HG02759 (cell line): ENCODE data around the gene TWSG1.
"Not testable (repeated sequence)": the region's sequence is repeated elsewhere in the genome, so short reads cannot be mapped to it uniquely, and the experiment has no call there.

Experiments
- ATAC-seq: cut with Tn5 transposase; IDR thresholded peaks from one replicate; pipeline ENCODE4 v1.9.1; 2021; ENCODE audit warnings: mild to moderate bottlenecking, moderate library complexity; ENCODE audit not compliant: unreplicated experiment

The TWSG1 gene

DNA sequence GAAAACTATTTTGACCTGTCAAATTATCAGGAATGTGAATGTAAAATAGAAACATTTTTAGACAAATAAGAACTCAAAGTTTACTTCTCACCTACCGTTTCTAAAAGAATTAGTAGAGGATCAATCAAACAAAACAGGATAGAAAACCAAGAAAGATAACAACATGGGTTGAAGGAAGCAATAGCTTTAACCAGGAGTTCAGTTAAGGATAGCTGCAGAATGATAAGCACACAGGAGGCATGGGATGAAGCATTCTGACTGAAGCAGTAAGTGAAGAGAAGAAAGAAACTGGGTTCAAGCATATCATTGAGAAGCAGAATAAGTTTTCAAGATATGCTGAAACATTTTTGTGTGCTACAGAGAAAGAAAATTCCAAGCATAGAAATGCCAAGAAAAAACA lies 52.3 kb downstream of the TWSG1 start:
- no peak for ATAC-seq

DNA sequence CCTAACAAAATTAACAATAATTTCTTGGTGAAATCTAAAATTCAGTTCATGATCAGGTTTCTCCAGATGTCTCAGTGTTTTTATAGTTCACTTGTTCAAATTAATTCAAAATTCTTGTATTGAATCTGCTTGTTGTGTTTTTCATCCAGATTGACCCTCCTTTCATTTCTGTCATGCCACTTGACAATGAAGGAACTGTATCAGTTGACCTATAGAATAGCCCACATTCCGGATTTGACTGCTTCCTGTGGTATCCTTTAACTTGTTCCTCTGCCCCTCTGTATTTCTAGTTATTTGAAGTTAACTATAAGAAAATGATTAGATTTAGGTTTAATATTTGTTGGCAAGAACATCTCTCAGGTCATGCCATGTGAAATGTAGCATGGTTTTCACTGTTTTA lies 53.3 kb downstream of the TWSG1 start:
- no peak for ATAC-seq

DNA sequence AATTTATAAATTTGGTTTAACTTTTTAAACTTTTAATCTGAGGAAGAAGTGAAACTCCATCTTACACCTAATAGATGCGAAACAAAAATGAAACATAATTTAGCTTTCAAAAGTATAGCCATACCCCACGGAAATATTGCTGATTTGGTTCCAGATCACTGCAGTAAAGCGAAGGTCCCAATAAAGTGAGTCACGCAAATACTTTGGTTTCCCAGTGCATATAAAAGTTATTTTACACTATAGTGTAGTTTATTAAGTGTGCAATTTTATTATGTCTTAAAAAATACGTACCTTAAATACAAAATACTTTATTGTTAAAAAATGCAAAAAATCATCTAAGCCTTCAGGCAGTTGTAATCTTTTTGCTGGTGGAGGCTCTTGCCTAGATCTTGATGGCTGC lies 55.1 kb downstream of the TWSG1 start:
- no peak for ATAC-seq

DNA sequence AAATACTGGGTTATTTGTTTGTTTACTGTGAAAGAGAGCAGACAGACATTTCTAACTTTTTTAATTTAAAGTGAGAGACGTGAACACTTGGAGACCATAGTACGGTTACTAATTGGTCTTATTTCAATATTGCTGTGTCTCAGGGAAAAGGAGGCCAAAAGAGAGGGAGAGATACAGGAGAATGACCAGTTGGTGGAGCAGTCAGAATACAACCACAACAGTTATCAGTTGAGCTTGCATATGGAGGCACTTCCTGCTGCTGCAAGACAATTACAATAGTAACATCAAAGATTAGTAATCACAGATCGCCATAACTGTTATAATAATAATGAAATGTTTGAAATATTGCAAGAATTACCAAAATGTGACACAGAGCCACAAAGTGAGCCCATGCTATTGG lies 58.2 kb downstream of the TWSG1 start:
- no peak for ATAC-seq

DNA sequence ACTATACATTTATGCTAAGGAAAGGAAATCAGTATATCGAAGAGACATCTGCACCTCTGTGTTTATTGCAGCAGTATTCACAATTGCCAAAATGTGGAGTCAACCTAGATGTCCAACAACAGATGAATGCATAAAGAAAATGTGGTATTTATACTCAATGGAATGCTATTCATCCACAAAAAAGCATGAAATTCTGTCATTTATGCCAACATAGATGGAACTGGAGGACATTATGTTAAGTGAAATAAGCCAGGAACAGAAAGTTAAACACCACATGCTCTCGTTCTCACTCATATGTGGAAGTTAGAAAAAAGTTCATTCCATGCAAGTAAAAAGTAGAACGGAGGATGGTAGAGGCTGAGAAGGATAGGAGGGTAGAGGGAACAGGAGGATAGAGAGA lies 59.5 kb downstream of the TWSG1 start:
- no peak for ATAC-seq

DNA sequence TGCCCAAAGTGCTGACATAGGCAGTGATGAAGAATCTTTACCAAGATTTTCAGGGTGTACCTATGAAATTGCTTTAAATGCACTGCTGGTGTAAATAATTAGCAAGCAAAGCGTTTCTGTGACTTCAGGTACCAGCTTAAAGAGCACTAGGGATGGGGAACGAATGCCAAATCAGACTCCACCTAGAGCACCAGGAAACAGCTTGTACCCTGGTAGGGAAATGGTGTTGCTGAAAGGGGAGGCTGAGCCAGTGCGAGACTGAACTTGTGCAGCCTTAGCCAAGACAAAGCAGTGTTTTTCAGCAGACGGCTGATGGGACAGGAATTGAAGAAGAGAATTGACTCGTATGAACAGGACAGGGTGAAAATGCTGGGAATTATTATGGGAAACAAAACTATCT lies 65.6 kb downstream of the TWSG1 start:
- no peak for ATAC-seq

DNA sequence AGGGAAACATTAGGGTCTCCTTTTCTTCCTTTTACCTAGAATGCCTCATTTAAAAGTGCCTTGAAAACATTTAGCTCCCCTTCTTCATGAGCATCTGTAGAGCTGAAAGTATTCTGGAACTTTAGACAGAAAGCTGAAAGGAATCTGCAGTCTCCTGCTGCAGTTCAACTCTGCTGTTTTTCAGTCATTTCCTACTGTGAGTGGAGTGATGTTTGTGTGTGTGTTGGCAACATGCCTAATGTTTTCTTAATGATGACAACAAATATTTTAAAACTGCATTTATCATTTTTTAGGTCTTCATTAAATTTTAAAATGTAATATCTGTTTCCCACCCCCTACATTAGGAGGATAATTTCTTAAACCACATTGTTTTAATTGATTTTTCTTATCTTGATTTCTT lies 66.6 kb downstream of the TWSG1 start:
- no peak for ATAC-seq

DNA sequence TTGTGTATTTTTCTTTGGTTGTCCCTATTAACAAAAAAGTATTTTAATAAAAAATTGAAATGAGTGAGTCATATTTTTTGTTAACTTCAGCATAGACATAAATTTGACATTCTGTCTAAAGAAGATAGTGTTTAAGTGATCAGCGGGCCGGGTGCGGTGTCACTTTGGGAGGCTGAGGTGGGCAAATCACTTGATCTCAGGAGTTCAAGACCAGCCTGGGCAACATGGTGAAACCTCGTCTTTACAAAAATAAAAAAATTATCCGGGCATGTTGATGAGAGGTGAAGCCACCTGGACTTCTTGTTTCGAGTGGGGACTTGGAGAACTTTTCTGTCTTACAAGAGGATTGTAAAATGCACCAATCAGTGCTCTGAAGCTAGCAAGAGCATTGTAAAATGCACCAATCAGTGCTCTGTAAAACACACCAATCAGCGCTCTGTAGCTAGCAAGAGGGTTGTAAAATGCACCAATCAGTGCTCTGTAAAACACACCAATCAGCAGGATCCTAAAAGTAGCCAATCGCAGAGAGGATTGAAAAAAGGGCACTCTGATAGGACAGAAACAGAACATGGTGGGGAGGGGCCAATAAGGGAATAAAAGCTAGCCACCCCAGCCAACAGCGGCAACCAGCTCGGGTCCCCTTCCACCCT lies 67.9 kb downstream of the TWSG1 start:
- not testable (repeated sequence) for ATAC-seq

DNA sequence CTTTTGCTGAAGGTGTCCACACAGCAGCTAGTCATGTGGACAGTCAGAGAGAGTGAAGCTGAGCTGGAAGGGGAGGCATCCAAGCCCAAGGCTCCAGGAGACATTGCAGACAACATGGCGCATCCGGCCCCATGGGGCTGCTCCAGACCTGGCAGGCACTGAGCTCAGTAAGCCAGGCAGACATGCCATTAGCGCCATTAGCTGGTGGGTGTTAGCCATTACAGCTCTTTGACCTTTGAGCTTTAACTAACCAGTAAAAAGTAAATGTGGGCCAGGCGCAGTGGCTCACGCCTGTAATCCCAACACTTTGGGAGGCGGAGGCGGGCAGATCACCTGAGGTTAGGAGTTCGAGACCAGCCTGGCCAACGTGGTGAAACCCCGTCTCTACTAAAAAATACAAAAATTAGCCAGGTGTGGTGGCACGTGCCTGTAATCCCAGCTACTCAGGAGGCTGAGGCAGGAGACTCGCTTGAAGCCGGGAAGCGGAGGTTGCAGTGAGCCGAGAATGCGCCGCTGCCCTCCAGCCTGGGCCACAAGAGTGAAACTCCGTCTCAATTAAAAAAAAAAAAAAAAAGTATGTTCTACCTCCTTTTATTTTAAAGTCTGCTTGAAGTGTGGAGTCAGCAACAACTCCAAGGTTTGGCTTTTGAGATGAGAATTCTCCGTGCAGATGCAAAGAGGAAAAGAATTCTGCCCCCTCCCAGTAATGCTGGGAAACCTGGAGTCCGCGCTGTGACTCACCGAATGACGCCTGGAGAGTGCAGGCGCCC lies 69.4 kb downstream of the TWSG1 start:
- no peak for ATAC-seq

DNA sequence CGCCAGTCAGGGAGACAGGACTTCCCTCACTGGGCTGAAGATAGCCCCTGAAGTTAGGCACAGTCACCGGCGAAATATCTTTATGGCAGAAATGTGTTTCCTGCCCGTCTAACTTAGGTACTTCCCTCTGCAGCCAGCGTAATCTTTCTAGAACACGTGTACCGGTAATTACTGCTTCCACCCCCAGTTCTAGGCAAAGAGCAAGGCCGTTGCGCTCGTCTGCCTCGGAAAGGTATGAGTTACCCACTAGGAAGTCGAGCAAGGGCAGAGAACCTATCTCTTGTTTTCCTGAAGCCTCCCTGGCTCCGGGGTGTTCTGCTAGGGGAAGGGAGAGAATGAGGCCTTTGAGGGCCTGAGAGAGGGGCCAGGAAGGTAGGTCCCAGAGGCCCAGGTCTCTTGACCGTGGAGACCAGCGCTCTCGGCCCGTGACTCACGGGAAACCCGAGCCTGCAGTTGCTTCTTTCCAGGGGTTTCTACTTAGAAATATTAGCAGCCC lies 70.0 kb downstream of the TWSG1 start:
- peak; percentile 66 for ATAC-seq

DNA sequence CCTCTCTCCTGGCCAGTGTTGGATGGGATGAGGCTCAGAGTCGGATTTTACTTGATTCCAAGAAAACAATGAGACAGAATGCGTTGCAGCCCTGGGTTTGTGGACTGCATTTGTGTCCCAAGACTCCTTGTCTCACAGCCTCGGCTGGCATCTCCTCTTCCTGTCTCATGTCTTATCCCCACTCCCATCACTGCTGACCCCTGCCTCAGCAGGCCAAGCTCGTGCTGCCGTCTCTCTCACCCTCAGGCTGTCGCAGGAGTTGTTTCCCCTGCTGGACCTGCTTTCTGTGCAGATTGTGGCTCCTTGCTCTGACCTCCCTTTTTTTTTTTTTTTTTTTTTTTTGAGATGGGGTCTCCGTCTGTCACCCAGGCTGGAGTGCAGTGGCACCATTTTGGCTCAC lies 70.6 kb downstream of the TWSG1 start:
- no peak for ATAC-seq

DNA sequence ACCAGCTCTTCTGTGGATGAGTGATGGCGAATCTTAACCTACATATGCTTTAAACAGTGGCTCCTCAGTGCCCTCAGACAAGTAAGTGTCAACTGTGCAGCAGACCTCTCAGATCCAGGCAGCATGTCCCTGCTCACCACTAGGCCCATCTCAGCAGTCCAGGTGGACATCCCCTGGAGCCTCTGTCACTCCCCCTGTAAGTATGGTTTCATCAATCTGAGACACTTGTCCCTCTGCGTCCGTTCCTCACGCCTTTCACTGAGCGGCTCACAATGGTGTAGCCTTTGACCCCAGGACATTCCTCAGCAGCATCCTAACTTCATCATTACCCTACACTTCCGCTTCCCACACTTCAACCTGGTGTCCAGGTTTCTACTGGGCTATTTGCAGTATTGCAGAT lies 71.4 kb downstream of the TWSG1 start:
- no peak for ATAC-seq

DNA sequence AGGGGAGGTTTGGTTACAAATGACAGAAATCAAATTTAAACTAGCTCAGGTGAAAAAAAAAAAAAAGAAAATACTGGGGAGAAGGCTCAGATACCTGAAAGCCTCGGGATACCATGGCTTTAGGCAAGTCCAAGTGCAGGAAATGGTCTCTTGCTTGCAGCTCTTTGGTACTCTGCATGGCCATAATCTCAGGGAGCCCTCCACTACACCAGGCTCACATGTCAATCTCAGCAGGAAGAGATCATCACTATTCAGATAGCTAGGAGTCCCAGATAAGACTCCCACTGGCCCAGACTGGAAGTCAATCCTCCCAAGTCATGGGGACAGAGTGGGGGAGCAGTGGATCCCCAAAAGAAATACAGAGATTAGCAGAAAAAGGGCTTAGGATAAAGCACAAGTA lies 75.9 kb downstream of the TWSG1 start:
- ATAC-seq, result no peak

DNA sequence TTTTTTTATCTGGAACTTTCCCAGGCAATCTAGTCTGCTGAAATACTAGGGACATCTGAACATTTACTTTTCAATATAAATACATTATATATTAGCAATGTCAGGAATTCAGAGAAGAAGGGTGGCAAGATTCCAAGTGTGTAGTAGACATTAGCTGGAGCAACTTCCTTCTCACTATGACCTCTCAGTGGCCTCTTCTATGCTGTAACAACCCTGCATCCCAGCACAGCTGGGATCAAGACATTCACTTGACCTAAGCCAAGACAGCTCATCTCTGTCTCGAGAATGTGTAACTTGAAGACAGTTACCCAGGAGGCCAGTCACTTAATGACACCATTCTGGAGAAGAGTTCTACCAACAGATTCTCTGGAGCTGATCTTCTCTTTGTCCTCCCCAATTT lies 79.0 kb downstream of the TWSG1 start:
- ATAC-seq, result no peak

DNA sequence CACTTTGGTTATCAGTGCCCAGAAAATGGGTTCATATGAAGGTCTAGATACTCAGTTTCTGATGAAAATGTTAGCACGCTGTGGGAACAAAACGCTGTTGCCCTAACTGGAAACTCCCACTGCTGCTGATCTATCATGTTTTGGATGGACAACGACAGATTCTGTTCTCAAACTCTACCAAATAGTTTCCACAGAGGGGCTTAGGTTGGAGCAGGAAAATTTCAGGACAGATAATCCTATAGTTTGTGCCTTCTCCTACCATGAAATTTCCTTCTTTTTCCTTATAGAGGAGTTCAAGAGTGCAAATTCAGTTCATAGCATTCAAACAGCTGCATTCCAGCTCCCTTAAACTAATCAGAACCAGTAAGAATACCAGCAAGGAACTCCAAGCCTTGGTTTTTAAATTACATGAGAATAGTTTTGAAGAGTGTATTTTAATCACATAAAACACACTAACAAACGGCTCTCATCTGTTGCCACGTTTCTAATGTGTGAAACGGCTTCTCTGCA lies 82.0 kb downstream of the TWSG1 start:
- ATAC-seq, result no peak

DNA sequence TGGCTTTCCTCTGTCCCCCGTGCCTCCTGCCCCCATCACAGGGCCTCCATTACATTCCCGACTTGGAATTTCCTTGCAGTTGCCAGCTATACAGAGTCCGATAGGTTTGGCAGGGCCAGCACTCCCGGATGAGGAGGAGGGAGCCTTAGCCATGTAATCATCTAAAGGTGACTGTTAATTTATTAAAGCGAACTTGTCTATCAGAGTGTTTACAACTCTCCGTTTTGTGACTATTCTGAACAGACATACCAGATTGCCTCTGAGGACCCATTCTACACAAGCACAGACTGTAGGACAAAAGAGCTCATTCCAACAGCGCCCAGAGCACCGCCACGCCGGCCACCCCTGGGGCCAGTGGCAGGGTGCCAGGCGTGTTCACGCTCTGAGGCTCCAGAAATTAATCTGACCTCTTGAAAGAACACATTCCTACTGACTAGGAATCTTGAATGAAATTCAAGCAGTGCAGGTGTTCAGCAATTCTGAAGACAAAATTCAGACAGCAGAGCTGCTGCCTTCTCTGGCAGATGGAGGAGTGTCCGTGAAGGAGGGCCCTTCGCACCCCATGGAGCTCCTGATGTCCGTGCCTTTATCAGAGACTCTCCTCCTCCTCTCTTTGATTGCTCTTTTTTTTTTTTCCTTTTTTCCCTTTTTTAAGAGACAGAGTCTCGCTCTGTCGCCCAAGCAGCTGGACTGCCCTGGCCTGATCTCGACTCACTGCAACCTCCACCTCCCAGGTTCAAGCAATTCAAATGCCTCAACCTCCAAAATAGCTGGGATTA lies 82.7 kb downstream of the TWSG1 start:
- no peak for ATAC-seq

DNA sequence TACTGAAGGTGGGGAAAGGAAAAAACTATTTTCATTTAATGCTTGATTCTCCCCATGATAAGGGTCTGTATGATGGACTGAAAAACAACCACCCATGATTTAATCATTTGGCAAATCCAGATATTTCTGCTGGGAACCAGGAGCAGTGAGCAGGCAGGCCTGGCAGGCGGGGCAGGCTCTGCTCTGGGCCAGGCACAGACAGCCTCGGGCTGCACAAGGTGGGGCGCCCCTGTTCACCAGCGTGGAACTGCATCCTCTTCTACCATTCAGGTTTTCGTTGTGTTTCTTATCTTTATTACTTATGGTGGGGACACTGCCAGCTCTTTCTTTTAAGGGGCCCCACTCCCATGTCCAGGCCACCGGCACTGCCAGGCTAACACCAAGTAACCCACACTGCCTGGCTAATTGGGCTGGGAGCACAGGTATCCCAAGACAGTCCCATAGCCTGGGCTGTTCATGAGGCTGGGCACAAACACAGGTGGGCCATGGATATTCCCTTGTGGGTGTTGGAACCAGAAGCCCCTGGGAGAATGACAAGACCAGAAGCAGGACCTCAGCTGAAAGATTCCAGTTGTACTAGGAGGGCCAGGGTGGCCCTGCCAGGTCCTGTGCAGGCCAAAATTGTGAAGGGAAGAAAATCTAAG lies 83.6 kb downstream of the TWSG1 start:
- ATAC-seq, result no peak

DNA sequence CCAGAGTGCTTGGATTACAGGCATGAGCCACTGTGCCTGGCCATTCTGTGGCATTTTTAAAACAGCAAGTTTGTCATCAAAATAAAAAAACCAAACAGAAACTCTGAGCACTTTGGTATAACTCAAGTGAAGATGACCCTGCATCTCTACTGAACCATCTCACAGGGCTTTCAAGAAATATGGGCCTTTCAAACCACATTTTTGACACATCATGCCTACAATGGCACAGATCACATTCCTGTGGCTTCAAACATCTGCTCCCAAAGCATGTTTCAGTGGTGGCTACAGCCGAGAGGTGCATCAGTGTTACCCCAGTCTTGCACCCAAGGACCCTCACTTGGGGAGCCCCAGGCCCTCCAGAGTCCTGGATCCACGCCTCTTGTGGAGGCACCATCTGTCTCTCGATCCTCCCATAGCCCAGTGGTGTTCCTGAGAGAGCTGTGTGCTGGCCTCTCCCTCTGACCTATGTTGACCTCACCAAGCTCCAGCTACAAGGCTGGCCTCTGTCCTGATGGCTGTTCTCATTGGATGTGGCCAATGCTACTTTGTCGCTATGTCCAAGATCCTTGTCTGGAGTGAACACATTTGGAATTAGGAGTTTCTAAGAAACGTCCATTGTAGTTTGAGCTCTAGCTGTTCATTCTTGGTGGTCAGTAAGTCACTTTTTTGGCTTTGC lies 85.5 kb downstream of the TWSG1 start:
- no peak for ATAC-seq

DNA sequence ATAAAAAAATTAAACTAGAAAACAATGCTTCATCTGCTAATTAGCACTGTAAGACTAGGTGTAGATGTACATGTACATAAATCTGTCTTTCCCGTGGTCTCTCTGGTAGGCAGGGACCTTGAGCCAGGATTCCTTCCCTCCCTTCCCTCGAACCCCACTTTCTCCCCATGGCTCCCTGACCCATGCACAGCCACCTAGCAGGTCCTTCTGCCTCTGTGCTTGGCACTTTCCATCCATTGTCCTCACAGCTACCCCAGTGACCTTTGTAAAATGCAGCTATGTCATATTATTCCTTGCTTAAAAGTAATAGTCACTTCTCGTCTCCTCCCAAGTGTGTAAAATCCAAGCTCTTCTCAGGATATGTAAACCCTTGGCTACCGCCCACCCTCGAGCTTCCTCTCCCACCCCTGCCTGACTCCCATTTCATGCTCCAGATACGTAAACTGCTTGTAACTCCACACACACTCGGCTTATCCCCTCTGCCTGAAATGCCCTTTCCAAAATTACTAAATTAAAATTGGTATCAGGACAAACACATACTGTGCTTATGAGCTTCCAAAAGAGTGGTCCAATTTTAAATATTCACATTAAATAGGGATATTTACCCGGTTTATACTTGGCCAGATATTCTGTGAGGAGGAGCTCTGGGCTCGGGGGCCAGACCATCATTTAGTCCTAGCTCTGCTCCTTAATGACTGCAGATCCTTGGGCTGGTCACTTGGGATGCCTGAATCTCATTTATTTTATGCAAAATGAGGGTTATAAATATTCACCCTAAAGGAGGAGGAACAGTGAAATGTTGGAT lies 86.7 kb downstream of the TWSG1 start:
- ATAC-seq, result no peak

DNA sequence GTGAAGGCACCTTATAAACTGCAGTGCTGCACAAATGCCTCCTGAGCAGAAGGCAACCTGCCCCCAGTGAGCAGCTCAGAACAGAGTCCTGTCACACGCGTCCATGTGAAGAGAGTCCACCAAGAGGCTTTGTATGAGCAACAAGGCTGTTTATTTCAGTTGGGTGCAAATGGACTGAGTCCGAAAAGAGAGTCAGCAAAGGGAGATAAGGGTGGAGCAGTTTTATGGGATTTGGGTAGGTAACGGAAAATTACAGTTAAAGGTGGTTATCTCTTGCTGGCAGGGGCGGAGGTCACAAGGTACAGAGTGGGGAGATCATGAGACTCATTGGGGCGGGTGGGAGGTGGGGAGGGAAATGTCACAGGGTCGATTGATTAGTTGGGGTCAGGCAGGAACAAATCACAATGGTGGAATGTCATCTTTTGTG lies 87.3 kb downstream of the TWSG1 start:
- no peak for ATAC-seq
